ENCODE results near the gene TFB1M. TPM values are rescaled to one million over a fixed set of nuclear protein-coding genes. Genes with fewer than 3 reads are reported as not detected.

TFB1M gene
- total and polyA plus RNA-seq, 9 of the 15 experiments (the other 6 are each of a cell fraction or from before 2014, with no cell fraction given), result 34.6 to 145 (median 40.4) TPM

- TF ChIP-seq DMBX1 (CRISPR knock-in tag; IDR thresholded peaks at IDR 0.05; ENCODE audit: borderline replicate concordance) (no peak), PML (IDR thresholded peaks at IDR 0.05; ENCODE audit: low read length) (no peak), FOXA3 (CRISPR knock-in tag; conservative IDR thresholded peaks at IDR 0.05 in 1 of 2, IDR thresholded peaks at IDR 0.05 in 1 of 2) (no peak), RBM15 (IDR thresholded peaks at IDR 0.05; ENCODE audit: insufficient read depth, low read length) (no peak), NCOA1 (IDR thresholded peaks at IDR 0.05; ENCODE audit: low read depth) (no peak), ZNF253 (CRISPR knock-in tag; conservative IDR thresholded peaks at IDR 0.05) (no peak), RAD51 (IDR thresholded peaks at IDR 0.05; ENCODE audit: borderline replicate concordance, low read depth) (no peak), CBX2 (IDR thresholded peaks at IDR 0.05; ENCODE audit: insufficient read depth, low read length, poor library complexity, severe bottlenecking) (no peak), ZC3H8 (IDR thresholded peaks at IDR 0.05) (no peak), RBM25 (IDR thresholded peaks at IDR 0.05; ENCODE audit: low read depth, low read length, severe bottlenecking) (no peak)
These were observed 80.1 kb downstream of the TFB1M start (continued) for GRCh38 chr6:155234167-155234566.

DNA sequence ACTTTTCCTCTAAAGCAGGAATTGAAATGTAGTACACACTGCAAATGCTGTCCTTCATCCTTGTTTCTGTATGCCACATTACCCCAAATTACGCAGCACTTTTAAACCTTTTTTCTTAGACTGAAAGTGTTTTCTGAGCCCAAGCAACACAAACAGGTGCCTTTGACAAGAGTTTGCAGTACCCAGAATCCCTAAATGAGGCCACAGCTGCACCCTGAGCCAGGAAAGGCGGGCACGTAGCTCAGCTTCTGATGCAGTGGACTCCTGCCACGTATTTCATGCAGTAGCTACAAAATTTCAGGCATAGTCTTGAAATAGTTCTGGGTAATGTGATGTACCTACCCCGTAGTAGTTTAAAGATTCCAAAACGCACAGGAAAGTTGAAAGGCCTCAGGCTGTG, 81.4 kb downstream of the TFB1M start:
- no peak overlapping the region for H3K4me3 ChIP-seq
- no peak overlapping the region for H2AFZ ChIP-seq (ENCODE audit: low read depth, low read length)
- TF ChIP-seq GABPA (tag; conservative IDR thresholded peaks at IDR 0.05; ENCODE audit: low read depth) (no peak), ARNT (IDR thresholded peaks at IDR 0.05) (no peak), TBP (optimal IDR thresholded peaks at IDR 0.05; ENCODE audit: low read depth, low read length) (no peak), CUX1 (CRISPR knock-in tag; IDR thresholded peaks at IDR 0.05) (no peak), EP300 (IDR thresholded peaks at IDR 0.05; ENCODE audit: low read length) (no peak), RFX7 (CRISPR knock-in tag; IDR thresholded peaks at IDR 0.05) (no peak)
- TF ChIP-seq, protein P1, sequence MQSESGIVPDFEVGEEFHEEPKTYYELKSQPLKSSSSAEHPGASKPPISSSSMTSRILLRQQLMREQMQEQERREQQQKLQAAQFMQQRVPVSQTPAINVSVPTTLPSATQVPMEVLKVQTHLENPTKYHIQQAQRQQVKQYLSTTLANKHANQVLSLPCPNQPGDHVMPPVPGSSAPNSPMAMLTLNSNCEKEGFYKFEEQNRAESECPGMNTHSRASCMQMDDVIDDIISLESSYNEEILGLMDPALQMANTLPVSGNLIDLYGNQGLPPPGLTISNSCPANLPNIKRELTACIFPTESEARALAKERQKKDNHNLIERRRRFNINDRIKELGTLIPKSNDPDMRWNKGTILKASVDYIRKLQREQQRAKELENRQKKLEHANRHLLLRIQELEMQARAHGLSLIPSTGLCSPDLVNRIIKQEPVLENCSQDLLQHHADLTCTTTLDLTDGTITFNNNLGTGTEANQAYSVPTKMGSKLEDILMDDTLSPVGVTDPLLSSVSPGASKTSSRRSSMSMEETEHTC (IDR thresholded peaks at IDR 0.05), result no peak
- DNase-seq (ENCODE audit: extremely low read depth in 1 of 4, low spot score in 3 of 4) (no peak), FAIRE-seq (no peak), ATAC-seq (no peak)
- BruUV-seq (replicated peaks), result no TSS peak
- under 1% methylated on average over 6 of the region's 6 CpGs for WGBS (ENCODE audit: insufficient coverage, low coverage, missing lambda C conversion rate)
- POLR2A ChIA-PET, result no interaction called here
- H3K4me2 ChIP-seq (ENCODE audit: insufficient read depth, low read length), result no peak overlapping the region
- no peaks in the 10 kb centered on the region for H3K4me1 ChIP-seq (replicated peaks in 1 of 2; ENCODE audit: control insufficient read depth in 2 of 2, insufficient read depth in 2 of 2, low read length in 2 of 2)
- H3K36me3 ChIP-seq (ENCODE audit: control insufficient read depth, insufficient read depth, low read length), result no peaks in the 10 kb centered on the region
- peaks cover 28 to 50% of the 10 kb centered on the region in 2 experiments for H3K27me3 ChIP-seq (ENCODE audit: control insufficient read depth in 2 of 2, insufficient read depth in 2 of 2, low read length in 2 of 2)
- no peaks in the 10 kb centered on the region for H3K9me3 ChIP-seq (replicated peaks; ENCODE audit: control insufficient read depth, insufficient read depth, low read depth, low read length)
- no peaks in the 10 kb centered on the region for H3K79me2 ChIP-seq (ENCODE audit: control insufficient read depth, insufficient read depth, low read length)
- intact Hi-C loops (cut with micrococcal nuclease), result no loop called here
- CTCF ChIA-PET (ENCODE audit: low intra/inter-chr PET ratio), result no interaction called here
- no peaks in the 10 kb centered on the region for H4K20me1 ChIP-seq (replicated peaks; ENCODE audit: control insufficient read depth, insufficient read depth, low read length)
- in situ Hi-C loops (cut with MboI), result no loop called here
- H3K9me1 ChIP-seq (ENCODE audit: control insufficient read depth, insufficient read depth, low read length), result no peaks in the 10 kb centered on the region
- H3K27ac ChIP-seq (ENCODE audit: extremely low read depth, low read depth, low read length), result no peak overlapping the region
- H3K9ac ChIP-seq (ENCODE audit: insufficient read depth in 1 of 2, low read depth in 2 of 2, low read length in 2 of 2), result no peak overlapping the region
